Progenitor cell of endocrine pancreas (in vitro differentiated cells): ENCODE measurements around the gene TNNI3K. TPM values are rescaled to one million over a fixed set of nuclear protein-coding genes. Genes with fewer than 3 reads are reported as not detected.
"Not testable (repeated sequence)": the region's sequence is repeated elsewhere in the genome, so short reads cannot be mapped to it uniquely, and the experiment has no call there.

Source experiments
- DNase-seq: peaks from one replicate; pipeline ENCODE4 v3.0.0; 2021; ENCODE audit warnings: low spot score; ENCODE audit not compliant: unreplicated experiment
- H3K27ac Mint-ChIP-seq: 2 replicates; pipeline ENCODE4 v1.8.0; 2021; ENCODE audit warnings: mild to moderate bottlenecking, moderate library complexity, mixed read lengths
- H3K27me3 Mint-ChIP-seq: 2 replicates; pipeline ENCODE4 v1.8.0; 2021; ENCODE audit warnings: mixed read lengths
- H3K36me3 Mint-ChIP-seq: 2 replicates; pipeline ENCODE4 v1.8.0; 2022; ENCODE audit warnings: mixed read lengths; ENCODE audit not compliant: insufficient read depth
- H3K4me1 Mint-ChIP-seq: 2 replicates; pipeline ENCODE4 v1.8.0; 2021; ENCODE audit warnings: low read depth, mixed read lengths
- H3K4me3 Mint-ChIP-seq: 2 replicates; pipeline ENCODE4 v1.8.0; 2021; ENCODE audit warnings: low read depth, mild to moderate bottlenecking, moderate library complexity, mixed read lengths
- H3K9me3 Mint-ChIP-seq: 2 replicates; pipeline ENCODE4 v1.8.0; 2021; ENCODE audit warnings: low read depth, mixed read lengths
- total RNA-seq: library from RNA; stranded (reverse); gene quantifications from 2 replicates; pipeline ENCODE4 v1.2.1, GENCODE V29; 2021
- TF ChIP-seq, protein P1 (sequence below): fragments of 200-600 bp; sonication (generic); IDR thresholded peaks from one replicate; pipeline ENCODE4 v1.5.0; 2021; ENCODE audit warnings: antibody characterized with exemption, mild to moderate bottlenecking; ENCODE audit not compliant: unreplicated experiment

The TNNI3K gene
- total RNA-seq, 1 donor from 2014 or later, result not detected

GRCh38 chr1:74247881-74248528, 12.8 kb downstream of the TNNI3K start:
- H3K9me3 Mint-ChIP-seq, result peaks cover 2% of the 10 kb centered on the region
- no peak overlapping the region for H3K27ac Mint-ChIP-seq
- no peaks in the 10 kb centered on the region for H3K36me3 Mint-ChIP-seq
- no peaks in the 10 kb centered on the region for H3K27me3 Mint-ChIP-seq
- H3K4me3 Mint-ChIP-seq, result no peak overlapping the region
- TF ChIP-seq, protein P1, sequence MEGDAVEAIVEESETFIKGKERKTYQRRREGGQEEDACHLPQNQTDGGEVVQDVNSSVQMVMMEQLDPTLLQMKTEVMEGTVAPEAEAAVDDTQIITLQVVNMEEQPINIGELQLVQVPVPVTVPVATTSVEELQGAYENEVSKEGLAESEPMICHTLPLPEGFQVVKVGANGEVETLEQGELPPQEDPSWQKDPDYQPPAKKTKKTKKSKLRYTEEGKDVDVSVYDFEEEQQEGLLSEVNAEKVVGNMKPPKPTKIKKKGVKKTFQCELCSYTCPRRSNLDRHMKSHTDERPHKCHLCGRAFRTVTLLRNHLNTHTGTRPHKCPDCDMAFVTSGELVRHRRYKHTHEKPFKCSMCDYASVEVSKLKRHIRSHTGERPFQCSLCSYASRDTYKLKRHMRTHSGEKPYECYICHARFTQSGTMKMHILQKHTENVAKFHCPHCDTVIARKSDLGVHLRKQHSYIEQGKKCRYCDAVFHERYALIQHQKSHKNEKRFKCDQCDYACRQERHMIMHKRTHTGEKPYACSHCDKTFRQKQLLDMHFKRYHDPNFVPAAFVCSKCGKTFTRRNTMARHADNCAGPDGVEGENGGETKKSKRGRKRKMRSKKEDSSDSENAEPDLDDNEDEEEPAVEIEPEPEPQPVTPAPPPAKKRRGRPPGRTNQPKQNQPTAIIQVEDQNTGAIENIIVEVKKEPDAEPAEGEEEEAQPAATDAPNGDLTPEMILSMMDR, result no peak
- H3K4me1 Mint-ChIP-seq, result peaks cover 8% of the 10 kb centered on the region
- no peak for DNase-seq

- H3K27ac Mint-ChIP-seq, H3K4me1 Mint-ChIP-seq, H3K36me3 Mint-ChIP-seq, DNase-seq, H3K4me3 Mint-ChIP-seq, H3K9me3 Mint-ChIP-seq, H3K27me3 Mint-ChIP-seq: not testable (repeated sequence)
Observed at GRCh38 chr1:74253243-74253824, 18.1 kb downstream of the TNNI3K start.

DNA sequence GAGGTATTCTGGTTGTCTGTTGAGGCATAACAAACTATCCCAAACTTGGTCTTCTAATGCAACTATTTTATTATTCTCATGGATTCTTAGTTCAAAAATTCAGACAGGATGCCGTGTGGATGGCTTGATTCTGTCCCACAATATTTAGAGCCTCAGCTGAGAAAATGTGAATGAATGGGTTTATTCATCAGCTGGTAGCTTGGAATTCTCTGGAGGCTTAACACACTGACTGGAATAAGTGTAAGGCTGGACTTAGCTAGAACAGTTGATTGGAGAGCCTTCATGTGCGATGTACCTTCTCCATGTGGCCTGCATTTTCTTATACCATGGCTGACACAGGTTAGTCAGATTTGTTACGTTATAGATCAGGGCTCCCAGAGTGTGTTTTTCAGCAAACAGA, 30.8 kb downstream of the TNNI3K start:
- TF ChIP-seq, protein P1, result no peak
- no peak for DNase-seq
- no peak overlapping the region for H3K4me3 Mint-ChIP-seq

DNA sequence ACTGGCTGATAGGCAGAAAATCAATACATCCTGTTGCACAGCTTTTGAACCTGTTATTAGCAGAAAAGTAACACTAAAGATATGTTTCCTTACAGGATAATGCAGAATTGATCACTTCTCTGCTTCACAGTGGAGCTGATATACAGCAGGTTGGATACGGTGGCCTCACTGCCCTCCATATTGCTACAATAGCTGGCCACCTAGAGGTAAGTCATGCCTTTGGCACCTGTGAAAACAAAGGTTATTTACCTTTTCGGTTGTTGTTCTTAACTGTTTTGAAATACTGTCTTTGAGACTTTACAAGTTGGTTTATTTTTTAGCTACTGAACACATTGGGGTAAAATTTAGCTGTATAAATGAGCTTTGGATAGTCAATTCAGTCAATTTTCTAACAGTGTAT, 36.3 kb downstream of the TNNI3K start:
- no peak for DNase-seq
- H3K27me3 Mint-ChIP-seq, result no peaks in the 10 kb centered on the region
- peaks cover 5% of the 10 kb centered on the region for H3K9me3 Mint-ChIP-seq
- H3K4me1 Mint-ChIP-seq, result peaks cover 29% of the 10 kb centered on the region
- TF ChIP-seq, protein P1, result peak; percentile 51
- H3K27ac Mint-ChIP-seq, result peak overlapping the region; percentile 23
- H3K36me3 Mint-ChIP-seq, result no peaks in the 10 kb centered on the region
- H3K4me3 Mint-ChIP-seq, result no peak overlapping the region

More for the DNA sequence above, 30.8 kb downstream of the TNNI3K start:
- Mint-ChIP-seq H3K4me1 (peaks cover 20% of the 10 kb centered on the region), H3K27ac (no peak overlapping the region), H3K36me3 (no peaks in the 10 kb centered on the region), H3K9me3 (no peaks in the 10 kb centered on the region), H3K27me3 (no peaks in the 10 kb centered on the region)

- H3K4me1 Mint-ChIP-seq, result peaks cover 8% of the 10 kb centered on the region
- TF ChIP-seq, protein P1, result no peak
- no peak overlapping the region for H3K27ac Mint-ChIP-seq
Observed at GRCh38 chr1:74280642-74281396, 45.6 kb downstream of the TNNI3K start.

More at GRCh38 chr1:74280642-74281396, 45.6 kb downstream of the TNNI3K start:
- no peak overlapping the region for H3K4me3 Mint-ChIP-seq
- no peaks in the 10 kb centered on the region for H3K9me3 Mint-ChIP-seq
- no peaks in the 10 kb centered on the region for H3K27me3 Mint-ChIP-seq
- no peak for DNase-seq
- no peaks in the 10 kb centered on the region for H3K36me3 Mint-ChIP-seq
